Liver (tissue), 9 donors: ENCODE data around the gene ITGB2. TPM values are rescaled to one million over a fixed set of nuclear protein-coding genes. Genes with fewer than 3 reads are reported as not detected.
A peak's percentile ranks its signal among the peaks of the same experiment; 100 is the strongest.

Experiments
- DNase-seq: peaks from one replicate; pipeline ENCODE4 v3.0.0-alpha.2; 2017; ENCODE audit warnings: low spot score
- H3K27ac ChIP-seq, 2 donors: one replicate each; pipeline ENCODE4 v1.7.0; 2013; ENCODE audit warnings: inconsistent platforms in 2 of 2, low read length in 2 of 2, control low read depth in 1 of 2, low read depth in 1 of 2, mild to moderate bottlenecking in 1 of 2
- H3K27me3 ChIP-seq, 4 donors: one replicate each; pipeline versions ENCODE4 v1.6.1 to v1.7.0; 2013; ENCODE audit warnings: low read length in 3 of 4, inconsistent platforms in 1 of 4, mild to moderate bottlenecking in 1 of 4, moderate library complexity in 1 of 4; ENCODE audit not compliant: control insufficient read depth in 4 of 4, insufficient read depth in 4 of 4
- H3K36me3 ChIP-seq, 4 donors: one replicate each; pipeline versions ENCODE4 v1.6.1 to v1.7.0; 2013; ENCODE audit warnings: low read length in 3 of 4, mild to moderate bottlenecking in 3 of 4, low read depth in 1 of 4, moderate library complexity in 1 of 4; ENCODE audit not compliant: control insufficient read depth in 4 of 4, insufficient read depth in 3 of 4
- H3K4me1 ChIP-seq, 4 donors: one replicate each; pipeline versions ENCODE4 v1.6.1 to v1.7.0; 2013; ENCODE audit warnings: low read length in 3 of 4, mild to moderate bottlenecking in 3 of 4, moderate library complexity in 1 of 4; ENCODE audit not compliant: control insufficient read depth in 4 of 4, insufficient read depth in 4 of 4
- H3K4me3 ChIP-seq, 3 donors: one replicate each; pipeline versions ENCODE4 v1.6.1 to v1.7.0; 2013; ENCODE audit warnings: low read length in 3 of 3, control low read depth in 1 of 3, low read depth in 1 of 3, mild to moderate bottlenecking in 1 of 3
- H3K9ac ChIP-seq, 2 donors: one replicate each; pipeline ENCODE4 v1.7.0; 2013; ENCODE audit warnings: low read length in 2 of 2, mild to moderate bottlenecking in 2 of 2, moderate library complexity in 2 of 2, control low read depth in 1 of 2, low read depth in 1 of 2
- H3K9me3 ChIP-seq, 4 donors: one replicate each; pipeline versions ENCODE4 v1.6.1 to v1.7.0; 2013; ENCODE audit warnings: low read length in 3 of 4; ENCODE audit not compliant: control insufficient read depth in 4 of 4
- ATF3 ChIP-seq: IDR thresholded peaks from 2 replicates; pipeline ENCODE4 v1.6.1; 2016; ENCODE audit warnings: antibody characterized with exemption
- CTCF ChIP-seq: fragments of 150-350 bp; IDR thresholded peaks from 2 replicates; pipeline ENCODE4 v1.5.1; 2017; ENCODE audit warnings: improper control_type of control experiment, low read depth, low read length; ENCODE audit not compliant: missing input control
- EGR1 ChIP-seq, 2 donors: IDR thresholded peaks; 2 replicates each; pipeline ENCODE4 v1.6.1; 2016 to 2018; ENCODE audit warnings: antibody characterized with exemption in 2 of 2, low read depth in 2 of 2
- FOXA1 ChIP-seq: IDR thresholded peaks from 2 replicates; pipeline ENCODE4 v1.6.1; 2016; ENCODE audit warnings: antibody characterized with exemption
- FOXA2 ChIP-seq: IDR thresholded peaks from 2 replicates; pipeline ENCODE4 v1.6.1; 2016; ENCODE audit warnings: antibody characterized with exemption
- GABPA ChIP-seq, 2 donors: IDR thresholded peaks in 1 of 2; conservative IDR thresholded peaks in 1 of 2; 2 replicates each; pipeline ENCODE4 v1.6.1; 2016; ENCODE audit warnings: antibody characterized with exemption in 2 of 2, mild to moderate bottlenecking in 1 of 2, moderate library complexity in 1 of 2
- HNF4A ChIP-seq, 2 donors: conservative IDR thresholded peaks; 2 replicates each; pipeline ENCODE4 v1.6.1; 2016; ENCODE audit warnings: antibody characterized with exemption in 2 of 2, mild to moderate bottlenecking in 2 of 2
- HNF4G ChIP-seq: IDR thresholded peaks from 2 replicates; pipeline ENCODE4 v1.6.1; 2016; ENCODE audit warnings: antibody characterized with exemption
- JUND ChIP-seq, 2 donors: IDR thresholded peaks; 2 replicates each; pipeline ENCODE4 v1.6.1; 2016; ENCODE audit warnings: antibody characterized with exemption in 2 of 2
- NR2F2 ChIP-seq: IDR thresholded peaks from 2 replicates; pipeline ENCODE4 v1.6.1; 2016; ENCODE audit warnings: antibody characterized with exemption
- RAD21 ChIP-seq, 2 donors: IDR thresholded peaks; 2 replicates each; pipeline ENCODE4 v1.6.1; 2016; ENCODE audit warnings: antibody characterized with exemption in 2 of 2, mild to moderate bottlenecking in 2 of 2
- RXRA ChIP-seq, 2 donors: IDR thresholded peaks; 2 replicates each; pipeline ENCODE4 v1.6.1; 2017 to 2018; ENCODE audit warnings: antibody characterized with exemption in 2 of 2, mild to moderate bottlenecking in 1 of 2
- SP1 ChIP-seq: IDR thresholded peaks from 2 replicates; pipeline ENCODE4 v1.6.1; 2018; ENCODE audit warnings: antibody characterized with exemption, mild to moderate bottlenecking
- TAF1 ChIP-seq: conservative IDR thresholded peaks from 2 replicates; pipeline ENCODE4 v1.6.1; 2016; ENCODE audit warnings: antibody characterized with exemption, mild to moderate bottlenecking
- YY1 ChIP-seq: IDR thresholded peaks from 2 replicates; pipeline ENCODE4 v1.6.1; 2016; ENCODE audit warnings: antibody characterized with exemption, mild to moderate bottlenecking
- WGBS: extraction: QIAGEN DNeasy Blood & Tissue Kit; methylation state at CpG from one replicate; pipeline ENCODE4 v1.1.7; 2013; 5-methylcytosine and 5-hydroxymethylcytosine counted together
- polyA plus RNA-seq, 2 donors: library from polyadenylated mRNA; stranded (reverse) in 1 of 2; unstranded in 1 of 2; fragments of 200-250 nt in 1 of 2; fragments of >200 nt in 1 of 2; fragmentation: Nextera tagmentation in 1 of 2; extraction: Ambion mirVana in 1 of 2; gene quantifications; one replicate each; pipeline versions ENCODE4 v1.2.1 to v1.2.3, GENCODE V29; 2013 to 2015
- total RNA-seq, 2 donors: library from RNA; depleted of rRNA; stranded (reverse); fragments of >200 nt; gene quantifications; one replicate each; pipeline ENCODE4 v1.2.3, GENCODE V29; 2014
- TF ChIP-seq, protein P1 (sequence below): IDR thresholded peaks from 2 replicates; pipeline ENCODE4 v1.6.1; 2016; ENCODE audit warnings: antibody characterized with exemption
- TF ChIP-seq, protein P2 (sequence below): IDR thresholded peaks from 2 replicates; pipeline ENCODE4 v1.6.1; 2016; ENCODE audit warnings: antibody characterized with exemption, mild to moderate bottlenecking
- TF ChIP-seq, protein P3 (sequence below): IDR thresholded peaks from 2 replicates; pipeline ENCODE4 v1.6.1; 2016; ENCODE audit warnings: antibody characterized with exemption
- donor health status: healthy.
- donor health status: healthy.
- donor health status: healthy.
- donor health status: healthy.
- donor health status: healthy.

Gene ITGB2
- total and polyA plus RNA-seq, 4 donors = 9.6 to 50.6 (median 28.7) TPM

GRCh38 chr21:44910229-44911067, 10.3 kb downstream of the ITGB2 start:
- peak overlapping the region; percentile 84 to 95 for H3K27ac ChIP-seq
- no peaks in the 10 kb centered on the region for H3K9me3 ChIP-seq
- H3K4me3 ChIP-seq = no peak overlapping the region
- TF ChIP-seq NR2F2 (no peak), EGR1 (IDR thresholded peaks at IDR 0.05; ENCODE audit: low read depth in 2 of 2) (no peak), HNF4G (no peak), JUND (IDR thresholded peaks at IDR 0.05) (no peak), RXRA (IDR thresholded peaks at IDR 0.05) (peak in 1 of 2 donors; percentile 13), ATF3 (no peak)
- DNase-seq = no peak
- H3K36me3 ChIP-seq = no peaks in the 10 kb centered on the region
- H3K27me3 ChIP-seq = no peaks in the 10 kb centered on the region
- H3K4me1 ChIP-seq = peaks cover 32 to 51% (median 46%) of the 10 kb centered on the region in 4 donors
- WGBS = 74% methylated on average over 27 of the region's 27 CpGs
- no peak overlapping the region for H3K9ac ChIP-seq

GRCh38 chr21:44909719-44910118, 11.0 kb downstream of the ITGB2 start:
- Histone ChIP-seq H3K9ac (no peak overlapping the region), H3K27ac (no peak overlapping the region), H3K36me3 (no peaks in the 10 kb centered on the region), H3K27me3 (no peaks in the 10 kb centered on the region), H3K4me3 (no peak overlapping the region), H3K9me3 (no peaks in the 10 kb centered on the region), H3K4me1 (peaks cover 32 to 49% (median 45%) of the 10 kb centered on the region in 4 donors)
- 95% methylated on average over 9 of the region's 9 CpGs for WGBS
- no peak for DNase-seq
- TF ChIP-seq EGR1 (IDR thresholded peaks at IDR 0.05; ENCODE audit: low read depth in 2 of 2) (no peak), JUND (IDR thresholded peaks at IDR 0.05) (no peak), NR2F2 (no peak), TAF1 (no peak), ATF3 (no peak), SP1 (no peak), RXRA (IDR thresholded peaks at IDR 0.05) (no peak), YY1 (no peak), GABPA (IDR thresholded peaks at IDR 0.05 in 1 of 2, conservative IDR thresholded peaks at IDR 0.05 in 1 of 2) (no peak), CTCF (no peak), HNF4G (no peak), FOXA1 (no peak), HNF4A (conservative IDR thresholded peaks at IDR 0.05) (no peak), RAD21 (IDR thresholded peaks at IDR 0.05) (no peak), FOXA2 (no peak)
- TF ChIP-seq, protein P1, sequence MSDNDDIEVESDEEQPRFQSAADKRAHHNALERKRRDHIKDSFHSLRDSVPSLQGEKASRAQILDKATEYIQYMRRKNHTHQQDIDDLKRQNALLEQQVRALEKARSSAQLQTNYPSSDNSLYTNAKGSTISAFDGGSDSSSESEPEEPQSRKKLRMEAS = no peak
- TF ChIP-seq, protein P2, sequence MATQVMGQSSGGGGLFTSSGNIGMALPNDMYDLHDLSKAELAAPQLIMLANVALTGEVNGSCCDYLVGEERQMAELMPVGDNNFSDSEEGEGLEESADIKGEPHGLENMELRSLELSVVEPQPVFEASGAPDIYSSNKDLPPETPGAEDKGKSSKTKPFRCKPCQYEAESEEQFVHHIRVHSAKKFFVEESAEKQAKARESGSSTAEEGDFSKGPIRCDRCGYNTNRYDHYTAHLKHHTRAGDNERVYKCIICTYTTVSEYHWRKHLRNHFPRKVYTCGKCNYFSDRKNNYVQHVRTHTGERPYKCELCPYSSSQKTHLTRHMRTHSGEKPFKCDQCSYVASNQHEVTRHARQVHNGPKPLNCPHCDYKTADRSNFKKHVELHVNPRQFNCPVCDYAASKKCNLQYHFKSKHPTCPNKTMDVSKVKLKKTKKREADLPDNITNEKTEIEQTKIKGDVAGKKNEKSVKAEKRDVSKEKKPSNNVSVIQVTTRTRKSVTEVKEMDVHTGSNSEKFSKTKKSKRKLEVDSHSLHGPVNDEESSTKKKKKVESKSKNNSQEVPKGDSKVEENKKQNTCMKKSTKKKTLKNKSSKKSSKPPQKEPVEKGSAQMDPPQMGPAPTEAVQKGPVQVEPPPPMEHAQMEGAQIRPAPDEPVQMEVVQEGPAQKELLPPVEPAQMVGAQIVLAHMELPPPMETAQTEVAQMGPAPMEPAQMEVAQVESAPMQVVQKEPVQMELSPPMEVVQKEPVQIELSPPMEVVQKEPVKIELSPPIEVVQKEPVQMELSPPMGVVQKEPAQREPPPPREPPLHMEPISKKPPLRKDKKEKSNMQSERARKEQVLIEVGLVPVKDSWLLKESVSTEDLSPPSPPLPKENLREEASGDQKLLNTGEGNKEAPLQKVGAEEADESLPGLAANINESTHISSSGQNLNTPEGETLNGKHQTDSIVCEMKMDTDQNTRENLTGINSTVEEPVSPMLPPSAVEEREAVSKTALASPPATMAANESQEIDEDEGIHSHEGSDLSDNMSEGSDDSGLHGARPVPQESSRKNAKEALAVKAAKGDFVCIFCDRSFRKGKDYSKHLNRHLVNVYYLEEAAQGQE = no peak
- TF ChIP-seq, protein P3, sequence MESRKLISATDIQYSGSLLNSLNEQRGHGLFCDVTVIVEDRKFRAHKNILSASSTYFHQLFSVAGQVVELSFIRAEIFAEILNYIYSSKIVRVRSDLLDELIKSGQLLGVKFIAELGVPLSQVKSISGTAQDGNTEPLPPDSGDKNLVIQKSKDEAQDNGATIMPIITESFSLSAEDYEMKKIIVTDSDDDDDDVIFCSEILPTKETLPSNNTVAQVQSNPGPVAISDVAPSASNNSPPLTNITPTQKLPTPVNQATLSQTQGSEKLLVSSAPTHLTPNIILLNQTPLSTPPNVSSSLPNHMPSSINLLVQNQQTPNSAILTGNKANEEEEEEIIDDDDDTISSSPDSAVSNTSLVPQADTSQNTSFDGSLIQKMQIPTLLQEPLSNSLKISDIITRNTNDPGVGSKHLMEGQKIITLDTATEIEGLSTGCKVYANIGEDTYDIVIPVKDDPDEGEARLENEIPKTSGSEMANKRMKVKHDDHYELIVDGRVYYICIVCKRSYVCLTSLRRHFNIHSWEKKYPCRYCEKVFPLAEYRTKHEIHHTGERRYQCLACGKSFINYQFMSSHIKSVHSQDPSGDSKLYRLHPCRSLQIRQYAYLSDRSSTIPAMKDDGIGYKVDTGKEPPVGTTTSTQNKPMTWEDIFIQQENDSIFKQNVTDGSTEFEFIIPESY = no peak
